ENCODE data around the gene PLXDC2.

DNA sequence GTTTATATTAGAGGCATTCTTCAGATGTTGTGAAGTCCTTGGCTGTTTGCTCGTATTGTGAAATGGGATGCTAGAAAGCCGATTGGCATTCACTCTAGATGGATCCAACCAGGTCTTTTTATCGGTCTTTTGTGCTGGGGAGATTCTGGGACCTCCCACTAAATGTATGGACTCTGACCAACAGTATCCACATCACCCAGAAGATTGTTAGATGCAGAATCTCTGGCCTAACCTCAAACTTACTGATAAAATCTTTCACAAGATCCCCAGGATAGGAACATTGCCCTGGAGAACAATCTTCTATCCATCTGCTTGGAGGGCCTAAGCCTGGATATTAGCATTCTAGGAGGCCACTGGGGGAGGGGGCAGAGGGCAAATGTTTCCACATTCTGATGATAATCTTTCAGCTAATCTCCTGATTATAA lies 160.9 kb downstream of the PLXDC2 start:
- TF ChIP-seq POLR2AphosphoS5 (IDR thresholded peaks at IDR 0.05): no peak
- TF ChIP-seq, protein P1, sequence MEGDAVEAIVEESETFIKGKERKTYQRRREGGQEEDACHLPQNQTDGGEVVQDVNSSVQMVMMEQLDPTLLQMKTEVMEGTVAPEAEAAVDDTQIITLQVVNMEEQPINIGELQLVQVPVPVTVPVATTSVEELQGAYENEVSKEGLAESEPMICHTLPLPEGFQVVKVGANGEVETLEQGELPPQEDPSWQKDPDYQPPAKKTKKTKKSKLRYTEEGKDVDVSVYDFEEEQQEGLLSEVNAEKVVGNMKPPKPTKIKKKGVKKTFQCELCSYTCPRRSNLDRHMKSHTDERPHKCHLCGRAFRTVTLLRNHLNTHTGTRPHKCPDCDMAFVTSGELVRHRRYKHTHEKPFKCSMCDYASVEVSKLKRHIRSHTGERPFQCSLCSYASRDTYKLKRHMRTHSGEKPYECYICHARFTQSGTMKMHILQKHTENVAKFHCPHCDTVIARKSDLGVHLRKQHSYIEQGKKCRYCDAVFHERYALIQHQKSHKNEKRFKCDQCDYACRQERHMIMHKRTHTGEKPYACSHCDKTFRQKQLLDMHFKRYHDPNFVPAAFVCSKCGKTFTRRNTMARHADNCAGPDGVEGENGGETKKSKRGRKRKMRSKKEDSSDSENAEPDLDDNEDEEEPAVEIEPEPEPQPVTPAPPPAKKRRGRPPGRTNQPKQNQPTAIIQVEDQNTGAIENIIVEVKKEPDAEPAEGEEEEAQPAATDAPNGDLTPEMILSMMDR (IDR thresholded peaks at IDR 0.05 in 8 of 11, conservative IDR thresholded peaks at IDR 0.05 in 3 of 11): no peak
- no peak for TF ChIP-seq POLR2A (IDR thresholded peaks at IDR 0.05)
